ENCODE data around the gene HSD17B14.
A peak's percentile ranks its signal among the peaks of the same experiment; 100 is the strongest.
"Not testable (repeated sequence)": the region's sequence is repeated elsewhere in the genome, so short reads cannot be mapped to it uniquely, and the experiment has no call there.

HSD17B14 gene

DNA sequence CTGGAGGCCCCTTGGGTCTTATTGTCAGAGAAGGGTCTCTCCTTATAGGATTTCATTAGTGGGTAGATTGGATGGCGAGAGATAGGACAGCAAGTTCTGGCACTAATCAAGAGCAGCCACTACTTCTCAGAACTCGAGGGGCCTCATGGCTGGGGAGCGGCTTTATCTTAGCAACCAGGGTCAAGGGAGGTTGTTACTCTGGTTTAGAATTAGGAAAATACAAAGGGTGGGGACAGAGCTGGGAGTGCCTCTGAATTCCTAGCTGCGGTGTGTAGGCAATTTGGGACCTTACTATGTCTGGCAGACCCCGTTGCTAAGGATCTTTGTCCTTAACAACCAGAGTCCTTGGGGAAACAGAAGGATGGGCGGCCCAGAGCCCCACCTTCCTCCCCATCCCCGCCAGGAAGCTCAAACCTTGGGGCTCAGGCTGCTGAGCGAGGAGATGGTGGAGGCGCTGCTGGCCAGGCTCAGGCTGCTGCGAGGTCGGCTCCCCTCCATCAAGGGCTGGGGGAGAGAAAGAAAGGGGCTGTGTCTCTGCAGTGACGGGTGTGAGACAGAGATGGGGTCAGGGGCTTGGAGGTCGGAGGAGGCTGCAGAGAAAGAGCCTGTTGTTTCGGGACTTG lies 30.9 kb upstream of the HSD17B14 start:
- no peak for DNase-seq (ENCODE audit: low read depth)

- no peak for DNase-seq (ENCODE audit: low read depth)
Measured at GRCh38 chr19:48866692-48867091, 30.4 kb upstream of the HSD17B14 start.

DNA sequence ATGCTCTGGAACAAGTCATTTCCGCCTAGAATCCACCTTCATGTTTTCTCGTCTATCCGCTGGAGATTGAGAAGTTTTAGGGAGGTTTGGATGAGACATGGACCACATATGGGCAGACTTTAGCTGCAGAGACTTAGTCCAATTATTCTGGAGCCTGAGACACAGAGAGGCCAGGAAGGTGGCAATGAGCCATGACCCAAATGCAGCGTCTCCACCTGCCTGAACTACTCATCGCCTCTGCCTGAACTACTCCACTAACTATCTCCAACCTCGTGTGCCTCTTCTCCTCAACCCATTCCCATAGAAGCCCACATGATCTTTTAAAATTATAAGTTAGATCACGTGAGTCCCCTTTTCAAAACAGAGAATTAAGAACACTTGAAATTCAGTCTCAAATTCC lies 26.5 kb upstream of the HSD17B14 start:
- DNase-seq (ENCODE audit: low read depth) = no peak

DNA sequence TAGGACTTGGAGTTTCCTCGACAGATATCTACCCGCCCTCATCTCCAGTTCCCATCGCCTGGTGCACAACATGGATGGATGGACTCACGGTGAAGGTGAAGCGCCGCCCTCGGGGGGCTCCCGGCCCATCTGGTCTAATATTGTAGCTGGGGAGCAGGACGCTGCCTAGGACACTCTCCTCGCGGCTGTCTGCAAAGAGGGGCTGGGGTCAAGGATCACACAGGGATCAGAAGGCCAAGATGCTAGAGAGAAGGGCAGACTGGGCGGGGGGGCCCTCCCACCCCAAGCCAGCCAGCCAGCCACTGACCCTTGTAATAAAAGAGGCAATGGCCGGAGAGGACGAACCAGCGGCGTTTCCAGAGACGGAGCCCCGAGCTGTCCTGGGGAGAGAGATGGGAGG lies 25.0 kb upstream of the HSD17B14 start:
- no peak for DNase-seq (ENCODE audit: low read depth)

DNA sequence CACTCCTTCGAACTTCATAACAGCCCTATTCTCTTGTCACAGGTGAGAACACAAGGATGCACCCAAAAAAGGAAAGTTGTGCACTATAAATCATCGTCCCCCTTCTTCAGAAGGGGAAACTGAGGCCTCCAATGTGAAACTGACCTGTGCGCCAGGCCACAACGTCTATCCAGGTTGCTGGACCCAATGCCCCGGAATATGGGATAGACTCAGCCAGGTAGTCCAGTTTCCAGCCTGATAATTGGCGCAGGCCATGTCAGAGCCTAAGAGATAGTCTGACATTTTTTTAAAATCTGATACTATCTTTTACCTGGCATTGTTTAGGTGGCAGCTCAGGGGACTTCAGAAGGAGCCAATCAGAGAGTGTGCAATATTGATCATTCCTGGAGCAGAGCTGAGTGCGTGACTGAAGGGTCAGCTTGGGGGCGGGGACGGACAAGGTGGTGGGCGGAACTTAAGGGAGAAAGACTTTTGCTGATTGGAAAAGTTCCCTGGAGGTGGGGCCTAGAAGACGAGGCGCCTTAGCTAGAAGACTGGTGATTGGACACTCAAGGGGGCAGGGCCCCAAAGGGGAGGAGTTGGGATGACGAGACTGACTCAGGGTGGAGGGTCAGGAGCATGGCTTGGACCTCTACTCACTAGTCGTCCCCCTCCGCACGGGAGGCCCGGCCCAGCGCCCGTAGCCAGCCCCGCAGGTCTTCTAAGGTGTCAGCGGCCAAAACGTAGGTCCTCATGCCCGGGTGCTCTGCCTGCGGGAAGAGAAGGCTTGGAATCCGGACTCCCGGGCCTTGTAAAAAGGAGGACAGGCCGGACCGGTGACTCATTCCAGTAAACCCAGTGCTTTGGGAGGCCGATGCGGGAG lies 23.7 kb upstream of the HSD17B14 start:
- no peak for DNase-seq (ENCODE audit: low read depth)

GRCh38 chr19:48858984-48859710 lies 22.9 kb upstream of the HSD17B14 start:
- DNase-seq (ENCODE audit: low read depth) = peak; percentile 74

GRCh38 chr19:48856921-48857320 lies 20.6 kb upstream of the HSD17B14 start:
- DNase-seq (ENCODE audit: low read depth) = no peak

DNA sequence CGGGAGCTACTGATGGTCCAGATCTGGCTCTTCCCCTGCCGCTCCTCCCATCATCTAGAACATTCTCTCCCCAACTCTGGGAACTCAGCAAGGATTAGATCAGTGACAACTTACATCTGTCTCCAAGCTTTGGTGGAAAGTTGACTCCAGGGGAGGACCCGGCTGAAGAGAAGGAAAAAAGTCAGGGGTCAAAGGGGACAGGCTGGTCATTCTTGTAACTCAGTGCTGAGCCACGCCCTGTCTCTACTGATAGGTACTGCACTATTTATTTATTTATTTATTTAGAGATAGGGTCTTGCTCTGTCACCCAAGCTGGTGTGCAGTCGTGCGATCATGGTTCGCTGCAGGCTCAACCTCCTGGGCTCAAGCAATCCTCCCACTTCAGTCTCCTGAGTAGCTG lies 17.8 kb upstream of the HSD17B14 start:
- no peak for DNase-seq (ENCODE audit: low read depth)

- no peak for DNase-seq (ENCODE audit: low read depth)
Measured at GRCh38 chr19:48853483-48853882, 17.2 kb upstream of the HSD17B14 start.

GRCh38 chr19:48852292-48852691 lies 16.0 kb upstream of the HSD17B14 start:
- DNase-seq (ENCODE audit: low read depth) = no peak

GRCh38 chr19:48846659-48847058 lies 10.4 kb upstream of the HSD17B14 start:
- not testable (repeated sequence) for DNase-seq (ENCODE audit: low read depth)

GRCh38 chr19:48845384-48845783 lies 9.1 kb upstream of the HSD17B14 start:
- no peak for DNase-seq (ENCODE audit: low read depth)

- DNase-seq (ENCODE audit: low read depth) = no peak
Measured at GRCh38 chr19:48844472-48844871, 8.2 kb upstream of the HSD17B14 start.

DNA sequence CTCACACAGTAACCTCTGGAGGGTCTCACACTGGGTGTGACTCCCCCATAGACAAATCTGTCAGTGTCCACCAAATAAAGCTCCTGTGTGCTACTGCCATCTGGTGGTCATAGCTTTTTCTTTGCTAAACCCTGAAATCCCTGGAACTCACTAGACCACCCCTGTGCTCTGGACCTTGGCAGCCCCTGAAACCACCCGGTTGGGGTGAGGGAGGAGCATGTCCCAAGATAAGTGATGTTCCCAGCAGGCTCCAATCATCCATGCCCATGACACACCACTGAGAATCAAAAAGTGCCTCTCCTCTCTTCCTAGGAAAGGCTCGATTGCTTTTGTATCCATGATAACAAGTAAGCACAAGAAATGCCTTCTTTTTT lies 6.5 kb upstream of the HSD17B14 start:
- DNase-seq (ENCODE audit: low read depth) = peak; percentile 36

- no peak for DNase-seq (ENCODE audit: low read depth)
Measured at GRCh38 chr19:48841571-48841970, 5.3 kb upstream of the HSD17B14 start.

DNA sequence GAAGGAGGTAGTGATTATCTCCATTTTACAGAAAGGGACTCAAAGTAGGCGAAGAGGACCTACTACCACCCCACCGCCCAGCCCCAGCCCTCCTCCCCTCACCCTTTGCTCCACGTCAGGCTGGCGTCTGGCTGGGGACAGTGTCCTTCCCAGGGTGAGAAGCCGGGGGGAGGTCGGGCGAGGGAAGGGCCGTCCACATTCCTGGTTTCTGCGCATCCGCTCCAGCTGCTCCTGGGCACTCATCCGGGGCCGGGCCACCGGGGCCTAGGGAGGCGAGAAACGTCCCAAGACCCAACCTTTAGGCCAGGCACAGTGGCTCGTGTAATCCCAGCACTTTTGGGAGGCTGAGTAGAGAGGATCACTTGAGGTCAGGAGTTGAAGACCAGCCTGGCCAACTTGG lies 4.8 kb upstream of the HSD17B14 start:
- no peak for DNase-seq (ENCODE audit: low read depth)

DNA sequence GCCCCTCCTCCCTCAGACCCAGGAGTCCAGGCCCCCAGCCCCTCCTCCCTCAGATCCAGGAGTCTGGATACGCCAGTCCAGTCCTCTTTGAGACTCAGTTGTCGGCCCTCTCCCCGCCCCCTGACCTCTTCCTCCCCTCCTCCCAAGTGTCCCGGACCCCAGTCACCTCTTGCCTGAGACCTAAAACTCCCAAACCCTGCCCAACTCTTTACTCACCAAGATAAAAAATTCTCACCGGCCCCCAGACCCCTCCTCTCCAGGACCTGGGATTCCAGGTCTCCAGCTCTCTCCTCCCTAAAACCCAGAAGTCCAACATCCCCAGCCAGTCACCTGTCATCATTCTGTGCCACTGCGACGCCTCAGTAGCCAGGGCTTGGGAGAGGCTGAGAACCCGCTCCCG lies 1.4 kb upstream of the HSD17B14 start:
- DNase-seq (ENCODE audit: low read depth) = no peak

DNA sequence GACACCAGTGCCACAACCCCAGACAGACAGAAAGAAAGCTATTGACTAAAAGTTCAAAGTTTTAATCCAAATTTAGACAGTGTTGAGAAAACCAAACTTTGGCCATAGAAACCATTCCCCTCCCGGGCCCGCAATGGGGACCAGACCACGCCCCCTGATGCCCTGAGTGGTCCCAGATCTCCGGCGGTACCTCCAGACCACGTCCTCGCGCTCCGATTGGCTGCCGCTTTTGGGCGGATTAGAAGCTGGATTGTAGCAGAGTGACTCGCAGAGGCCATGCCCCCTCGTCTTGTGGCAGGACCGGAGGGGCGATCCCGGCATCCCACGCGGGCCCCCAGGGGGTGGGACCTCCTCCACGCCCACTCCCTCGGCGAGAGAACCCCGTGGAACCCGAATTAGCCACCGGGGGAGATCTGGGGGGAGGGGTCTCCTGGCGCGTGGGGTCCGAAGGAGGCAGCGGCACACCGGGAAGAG lies 797 bp upstream of the HSD17B14 start:
- DNase-seq (ENCODE audit: low read depth) = peak; percentile 76

GRCh38 chr19:48835734-48836088 lies 580 bp downstream of the HSD17B14 start:
- DNase-seq (ENCODE audit: low read depth) = peak; percentile 86

GRCh38 chr19:48833977-48834376 lies 2.3 kb downstream of the HSD17B14 start:
- no peak for DNase-seq (ENCODE audit: low read depth)

GRCh38 chr19:48833049-48833448 lies 3.2 kb downstream of the HSD17B14 start:
- DNase-seq (ENCODE audit: low read depth) = no peak

GRCh38 chr19:48830965-48831364 lies 5.3 kb downstream of the HSD17B14 start:
- no peak for DNase-seq (ENCODE audit: low read depth)

- DNase-seq (ENCODE audit: low read depth) = no peak
Measured at GRCh38 chr19:48830088-48830487, 6.2 kb downstream of the HSD17B14 start.

Data from activated T-cell treated with anti-CD3 and anti-CD28 coated beads for 24 hours (primary cell).